Prostate gland (tissue), 2 donors: Measurements from ENCODE around the gene PHOX2B.

Experiments
- POLR2A ChIP-seq: fragments of 450-650 bp; IDR thresholded peaks from one replicate; pipeline ENCODE4 v1.6.1; 2016; ENCODE audit warnings: antibody characterized with exemption, mild to moderate bottlenecking
- POLR2AphosphoS5 ChIP-seq: sonication (generic); formaldehyde crosslinking; IDR thresholded peaks from one replicate; pipeline ENCODE4 v1.6.1; 2017; ENCODE audit warnings: antibody characterized with exemption
- TF ChIP-seq, protein P1 (sequence below), 4 experiments: fragments of 200-600 bp in 2 of 4; fragments of 450-650 bp in 2 of 4; sonication (generic) in 2 of 4; IDR thresholded peaks; 1 replicate in 3 of 4; 2 replicates in 1 of 4; pipeline ENCODE4 v1.5.1; 2016 to 2019; ENCODE audit warnings: antibody characterized with exemption in 4 of 4, mild to moderate bottlenecking in 2 of 4, moderate library complexity in 2 of 4

DNA sequence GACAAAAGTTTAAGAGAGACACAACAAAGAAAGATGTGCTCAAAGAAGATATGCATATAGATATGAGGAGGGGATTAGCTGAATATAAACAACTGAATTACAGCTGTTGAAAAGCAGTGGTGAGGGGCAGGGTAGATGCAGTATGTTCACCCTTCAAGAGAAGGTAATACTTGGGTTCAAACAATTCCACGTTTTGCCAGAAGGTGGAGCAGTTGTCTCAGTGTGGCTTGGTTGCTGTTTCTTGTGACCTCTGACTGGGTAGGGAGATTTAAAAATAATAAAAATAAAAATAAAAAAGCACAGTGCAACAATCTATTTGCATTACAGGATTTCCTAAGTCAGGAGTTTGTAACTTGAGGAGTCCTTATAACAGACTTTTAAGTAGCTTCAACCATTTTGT lies 23.3 kb downstream of the PHOX2B start:
- TF ChIP-seq, protein P1, sequence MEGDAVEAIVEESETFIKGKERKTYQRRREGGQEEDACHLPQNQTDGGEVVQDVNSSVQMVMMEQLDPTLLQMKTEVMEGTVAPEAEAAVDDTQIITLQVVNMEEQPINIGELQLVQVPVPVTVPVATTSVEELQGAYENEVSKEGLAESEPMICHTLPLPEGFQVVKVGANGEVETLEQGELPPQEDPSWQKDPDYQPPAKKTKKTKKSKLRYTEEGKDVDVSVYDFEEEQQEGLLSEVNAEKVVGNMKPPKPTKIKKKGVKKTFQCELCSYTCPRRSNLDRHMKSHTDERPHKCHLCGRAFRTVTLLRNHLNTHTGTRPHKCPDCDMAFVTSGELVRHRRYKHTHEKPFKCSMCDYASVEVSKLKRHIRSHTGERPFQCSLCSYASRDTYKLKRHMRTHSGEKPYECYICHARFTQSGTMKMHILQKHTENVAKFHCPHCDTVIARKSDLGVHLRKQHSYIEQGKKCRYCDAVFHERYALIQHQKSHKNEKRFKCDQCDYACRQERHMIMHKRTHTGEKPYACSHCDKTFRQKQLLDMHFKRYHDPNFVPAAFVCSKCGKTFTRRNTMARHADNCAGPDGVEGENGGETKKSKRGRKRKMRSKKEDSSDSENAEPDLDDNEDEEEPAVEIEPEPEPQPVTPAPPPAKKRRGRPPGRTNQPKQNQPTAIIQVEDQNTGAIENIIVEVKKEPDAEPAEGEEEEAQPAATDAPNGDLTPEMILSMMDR (IDR thresholded peaks at IDR 0.05): peak in 1 of 4 experiments; percentile 8
- TF ChIP-seq POLR2AphosphoS5 (no peak), POLR2A (no peak)
